Stimulated activated CD8-positive, alpha-beta memory T cell treated with anti-CD3 and anti-CD28 coated beads, Interleukin-2, amount 100 ng/mL, for 1 hour (primary cell): ENCODE measurements around the gene OSBPL3.

Source experiments
- DNase-seq, 2 donors: peaks; one replicate each; pipeline ENCODE4 v3.0.0-alpha.2; 2020; ENCODE audit warnings: low read depth in 2 of 2

The OSBPL3 gene

GRCh38 chr7:24828891-24829661 lies 150.9 kb downstream of the OSBPL3 start:
- DNase-seq, result no peak

GRCh38 chr7:24827589-24827988 lies 152.4 kb downstream of the OSBPL3 start:
- no peak for DNase-seq

- no peak for DNase-seq
Observed at GRCh38 chr7:24827027-24827426, 153.0 kb downstream of the OSBPL3 start.

- DNase-seq, result no peak
Observed at GRCh38 chr7:24826662-24827020, 153.3 kb downstream of the OSBPL3 start.

GRCh38 chr7:24825931-24826661 lies 153.9 kb downstream of the OSBPL3 start:
- DNase-seq, result no peak

GRCh38 chr7:24825381-24825794 lies 154.6 kb downstream of the OSBPL3 start:
- DNase-seq, result no peak

- DNase-seq, result no peak
Observed at GRCh38 chr7:24824896-24825295, 155.1 kb downstream of the OSBPL3 start.

- no peak for DNase-seq
Observed at GRCh38 chr7:24824400-24824799, 155.6 kb downstream of the OSBPL3 start.

GRCh38 chr7:24821754-24822054 lies 158.3 kb downstream of the OSBPL3 start:
- DNase-seq, result no peak

- DNase-seq, result peak; percentile 60 to 64
Observed at GRCh38 chr7:24821045-24821753, 158.8 kb downstream of the OSBPL3 start.

GRCh38 chr7:24820730-24821044 lies 159.3 kb downstream of the OSBPL3 start:
- no peak for DNase-seq

GRCh38 chr7:24819916-24820689 lies 159.9 kb downstream of the OSBPL3 start:
- peak; percentile 34 to 54 for DNase-seq

- no peak for DNase-seq
Observed at GRCh38 chr7:24817339-24817738, 162.6 kb downstream of the OSBPL3 start.

GRCh38 chr7:24816868-24817267 lies 163.1 kb downstream of the OSBPL3 start:
- DNase-seq, result no peak

GRCh38 chr7:24812305-24812945 lies 167.6 kb downstream of the OSBPL3 start:
- no peak for DNase-seq

GRCh38 chr7:24808518-24808917 lies 171.5 kb downstream of the OSBPL3 start:
- DNase-seq, result no peak

- no peak for DNase-seq
Observed at GRCh38 chr7:24802300-24802699, 177.7 kb downstream of the OSBPL3 start.

GRCh38 chr7:24801883-24802282 lies 178.1 kb downstream of the OSBPL3 start:
- DNase-seq, result no peak

- no peak for DNase-seq
Observed at GRCh38 chr7:24800667-24801066, 179.3 kb downstream of the OSBPL3 start.

- DNase-seq, result no peak
Observed at GRCh38 chr7:24800073-24800472, 179.9 kb downstream of the OSBPL3 start.

- no peak for DNase-seq
Observed at GRCh38 chr7:24799506-24799905, 180.5 kb downstream of the OSBPL3 start.

- DNase-seq, result no peak
Observed at GRCh38 chr7:24798261-24798660, 181.7 kb downstream of the OSBPL3 start.
